Stimulated activated CD4-positive, alpha-beta T cell treated with anti-CD3 and anti-CD28 coated beads, Interleukin-2, amount 100 ng/mL, for 4 hours (primary cell): Measurements from ENCODE around the gene BORA.
"Not testable (repeated sequence)": the region's sequence is repeated elsewhere in the genome, so short reads cannot be mapped to it uniquely, and the experiment has no call there.

Experiments
- DNase-seq: peaks from one replicate; pipeline ENCODE4 v3.0.0-alpha.2; 2020; ENCODE audit warnings: low read depth

The BORA gene

GRCh38 chr13:72763411-72763810 lies 35.7 kb downstream of the BORA start:
- no peak for DNase-seq

GRCh38 chr13:72774019-72774418 lies 46.3 kb downstream of the BORA start:
- no peak for DNase-seq

- DNase-seq: peak; percentile 94
Observed at GRCh38 chr13:72781451-72782439, 54.0 kb downstream of the BORA start, which contains the start of the genes DIS3 and PIBF1. Gene DIS3, minus strand, starts transcription at chr13:72781900. Its CDS starts 68 bp downstream, at chr13:72781832. Gene PIBF1, plus strand, starts transcription at chr13:72782133. Its CDS starts 1,337 bp downstream, at chr13:72783470.

- DNase-seq: no peak
Observed at GRCh38 chr13:72782717-72783116, 55.0 kb downstream of the BORA start.

GRCh38 chr13:72784679-72785078 lies 57.0 kb downstream of the BORA start:
- DNase-seq: not testable (repeated sequence)

GRCh38 chr13:72788831-72789230 lies 61.1 kb downstream of the BORA start:
- no peak for DNase-seq

GRCh38 chr13:72792640-72793039 lies 64.9 kb downstream of the BORA start:
- DNase-seq: no peak

GRCh38 chr13:72798817-72799216 lies 71.1 kb downstream of the BORA start:
- DNase-seq: no peak

- no peak for DNase-seq
Observed at GRCh38 chr13:72804301-72804700, 76.6 kb downstream of the BORA start.
